K562 (cell line): ENCODE measurements around the gene SULT1A2. TPM values are rescaled to one million over a fixed set of nuclear protein-coding genes. Genes with fewer than 3 reads are reported as not detected.

Experiments
- ATAC-seq: fragments of 200-7000 bp; cut with Tn5 transposase; 3 replicates; pipeline ENCODE4 v1.9.1; 2020; ENCODE audit warnings: moderate library complexity
- BruUV-seq: library from RNA; stranded (reverse); fragments of 400-500 nt; replicated peaks from 2 replicates; lab custom pipeline; 2021; lab: Mats Ljungman, UMichigan
- CTCF ChIA-PET: fragments of 300-600 bp; formaldehyde crosslinking; extraction: SDS; loops from one replicate; lab custom pipeline; 2021; ENCODE audit warnings: low intra/inter-chr PET ratio; lab: Yijun Ruan, JAX
- POLR2A ChIA-PET: fragments of 300-600, 350-650 bp; sonication (Branson Sonifier 250); formaldehyde crosslinking; extraction: SDS; loops from one replicate; lab custom pipeline; 2021; ENCODE audit warnings: antibody characterized with exemption, inconsistent platforms; lab: Yijun Ruan, JAX
- DNase-seq, 4 experiments: peaks; one replicate each; pipeline versions ENCODE4 v3.0.0 to v3.0.0-alpha.2; 2011 to 2018; ENCODE audit warnings: low spot score in 3 of 4, mixed read lengths in 3 of 4; ENCODE audit errors: extremely low read depth in 1 of 4
- FAIRE-seq: peaks from 2 replicates; lab custom pipeline; 2011; peaks lifted over from hg19 to GRCh38; lab: Jason Lieb, UNC
- H2AFZ ChIP-seq: 2 replicates; pipeline ENCODE4 v1.6.0; 2011; ENCODE audit warnings: low read depth, low read length, control low read depth, inconsistent platforms
- H3K27ac ChIP-seq: fragments of 200-600 bp; 3 replicates; pipeline ENCODE4 v1.8.0; 2011; ENCODE audit warnings: low read depth, mild to moderate bottlenecking, control low read depth, inconsistent platforms, low read length, moderate library complexity, mixed read lengths; ENCODE audit errors: extremely low read depth
- H3K27me3 ChIP-seq, 2 experiments: fragments of 300-600 bp in 1 of 2; 2 replicates in 1 of 2; 3 replicates in 1 of 2; pipeline versions ENCODE4 v1.6.0 to v1.8.0; 2011; ENCODE audit warnings: inconsistent platforms in 2 of 2, low read length in 2 of 2, mild to moderate bottlenecking in 1 of 2, mixed read lengths in 1 of 2, moderate library complexity in 1 of 2; ENCODE audit not compliant: control insufficient read depth in 2 of 2, insufficient read depth in 2 of 2
- H3K36me3 ChIP-seq: fragments of 300-600 bp; 3 replicates; pipeline ENCODE4 v1.8.0; 2011; ENCODE audit warnings: mild to moderate bottlenecking, low read length, inconsistent platforms; ENCODE audit not compliant: control insufficient read depth, insufficient read depth
- H3K4me1 ChIP-seq, 2 experiments: fragments of 200-600 bp in 1 of 2; replicated peaks in 1 of 2; 2 replicates in 1 of 2; 3 replicates in 1 of 2; pipeline versions ENCODE4 v1.5.1 to v1.8.0; 2011; ENCODE audit warnings: inconsistent platforms in 2 of 2, low read length in 2 of 2, mild to moderate bottlenecking in 1 of 2, mixed read lengths in 1 of 2, moderate library complexity in 1 of 2; ENCODE audit not compliant: control insufficient read depth in 2 of 2, insufficient read depth in 2 of 2
- H3K4me2 ChIP-seq: 2 replicates; pipeline ENCODE4 v1.6.1; 2011; ENCODE audit warnings: low read length, control low read depth, inconsistent platforms, mixed read lengths; ENCODE audit not compliant: insufficient read depth
- H3K4me3 ChIP-seq: fragments of 200-600 bp; sonication (generic), shearing (Covaris generic); 2 replicates; pipeline ENCODE4 v1.5.1; 2016; ENCODE audit warnings: control low read depth, inconsistent platforms
- H3K79me2 ChIP-seq: fragments of 200-600 bp; 3 replicates; pipeline ENCODE4 v1.8.0; 2011; ENCODE audit warnings: low read length, inconsistent platforms; ENCODE audit not compliant: control insufficient read depth, insufficient read depth
- H3K9ac ChIP-seq, 2 experiments: 2 replicates each; pipeline versions ENCODE4 v1.6.0 to v1.6.1; 2011; ENCODE audit warnings: low read depth in 2 of 2, low read length in 2 of 2, control low read depth in 1 of 2, inconsistent platforms in 1 of 2, mild to moderate bottlenecking in 1 of 2, mixed read lengths in 1 of 2; ENCODE audit not compliant: insufficient read depth in 1 of 2
- H3K9me1 ChIP-seq: one replicate; pipeline ENCODE4 v1.6.0; 2011; ENCODE audit warnings: inconsistent platforms, mild to moderate bottlenecking, low read length, moderate library complexity; ENCODE audit not compliant: control insufficient read depth, insufficient read depth
- H3K9me3 ChIP-seq: replicated peaks from 2 replicates; pipeline ENCODE4 v1.5.1; 2011; ENCODE audit warnings: low read depth, low read length, inconsistent platforms; ENCODE audit not compliant: control insufficient read depth, insufficient read depth
- H4K20me1 ChIP-seq: replicated peaks from 2 replicates; pipeline ENCODE4 v1.6.1; 2011; ENCODE audit warnings: low read length, inconsistent platforms, mixed read lengths; ENCODE audit not compliant: control insufficient read depth, insufficient read depth
- ASH1L ChIP-seq: fragments of 450-650 bp; IDR thresholded peaks from 2 replicates; pipeline ENCODE4 v1.6.1; 2018; ENCODE audit warnings: borderline replicate concordance, mild to moderate bottlenecking, low read depth; ENCODE audit not compliant: partially characterized antibody
- GMEB1 ChIP-seq: fragments of 250-450 bp; sonication (Bioruptor Pico); IDR thresholded peaks from 2 replicates; pipeline ENCODE4 v1.4.0; 2020; ENCODE audit warnings: mild to moderate bottlenecking
- L3MBTL2 ChIP-seq: fragments of 450-650 bp; IDR thresholded peaks from 2 replicates; pipeline ENCODE4 v1.6.1; 2016; ENCODE audit warnings: mild to moderate bottlenecking, moderate library complexity
- NR2C2 ChIP-seq, 2 experiments: fragments of 200-800 bp in 1 of 2; sonication (Bioruptor generic) in 1 of 2; sonication (generic) in 1 of 2; formaldehyde crosslinking in 1 of 2; IDR thresholded peaks; 2 replicates each; pipeline versions ENCODE4 v1.6.1 to v1.8.0; 2016 to 2022; ENCODE audit warnings: mild to moderate bottlenecking in 1 of 2, missing compliant biosample characterization in 1 of 2, missing genetic modification characterization in 1 of 2, missing genetic modification reagents in 1 of 2
- NRF1 ChIP-seq, 2 experiments: fragments of 450-650 bp; IDR thresholded peaks in 1 of 2; conservative IDR thresholded peaks in 1 of 2; 2 replicates each; pipeline ENCODE4 v1.6.1; 2014; ENCODE audit warnings: mild to moderate bottlenecking in 2 of 2
- PYGO2 ChIP-seq: fragments of 450-650 bp; IDR thresholded peaks from 2 replicates; pipeline ENCODE4 v1.6.1; 2016; ENCODE audit warnings: mild to moderate bottlenecking, missing genetic modification characterization, moderate library complexity, missing compliant biosample characterization
- SMARCC2 ChIP-seq: fragments of 450-650 bp; IDR thresholded peaks from 2 replicates; pipeline ENCODE4 v1.6.1; 2017; ENCODE audit warnings: antibody characterized with exemption, moderate library complexity, mild to moderate bottlenecking, low read depth
- SRSF9 ChIP-seq: fragments of 200-400 bp; formaldehyde crosslinking; IDR thresholded peaks from 2 replicates; pipeline ENCODE4 v1.6.1; 2017; ENCODE audit warnings: low read depth, low read length, borderline replicate concordance
- TRIM25 ChIP-seq: fragments of 450-650 bp; IDR thresholded peaks from 2 replicates; pipeline ENCODE4 v1.7.0; 2016; ENCODE audit warnings: borderline replicate concordance
- ZNF395 ChIP-seq: fragments of 200-800 bp; sonication (Bioruptor generic); IDR thresholded peaks from 2 replicates; pipeline ENCODE4 v1.6.1; 2017; ENCODE audit warnings: missing genetic modification characterization, missing compliant biosample characterization
- ZNF449 ChIP-seq: fragments of 250-450 bp; sonication (Bioruptor Pico); IDR thresholded peaks from 2 replicates; pipeline ENCODE4 v1.8.0; 2022; ENCODE audit warnings: moderate library complexity, mild to moderate bottlenecking, inconsistent platforms
- ZNF512 ChIP-seq: IDR thresholded peaks from 2 replicates; pipeline ENCODE4 v1.6.1; 2016; ENCODE audit warnings: missing genetic modification characterization, missing compliant biosample characterization
- ZNF707 ChIP-seq: fragments of 250-450 bp; sonication (Bioruptor Pico); conservative IDR thresholded peaks from 2 replicates; pipeline ENCODE4 v1.8.0; 2022; ENCODE audit warnings: inconsistent platforms, mild to moderate bottlenecking, moderate library complexity
- WGBS: fragments of 100-300 bp; shearing (Covaris generic); methylation state at CpG from one replicate; pipeline ENCODE4 v1.1.6; 2016; ENCODE audit warnings: low coverage, mixed read lengths; ENCODE audit not compliant: insufficient coverage; ENCODE audit errors: missing lambda C conversion rate; 5-methylcytosine and 5-hydroxymethylcytosine counted together
- in situ Hi-C: fragments of 300-500 bp; cut with MboI; formaldehyde crosslinking; loops from 4 replicates; pipeline ENCODE4 v1.15.0; 2018; ENCODE audit warnings: inconsistent platforms, mixed read lengths
- intact Hi-C: fragments of 100-400 bp; cut with micrococcal nuclease; formaldehyde crosslinking; loops from 2 replicates; pipeline ENCODE4 v1.14.2; 2022
- polyA plus RNA-seq, 8 experiments: library from polyadenylated mRNA; depleted of rRNA in 4 of 8; stranded (reverse) in 5 of 8; unstranded in 3 of 8; fragments of >200 nt; fragmentation: Nextera tagmentation in 2 of 8; fragmentation: Illumina TruSeq in 1 of 8; extraction: Ambion mirVana in 2 of 8; extraction: Trizol in 1 of 8; gene quantifications; 2 replicates each; pipeline versions ENCODE4 v1.2.1 to v1.2.3, GENCODE V29; 2011 to 2014; ENCODE audit warnings: inconsistent platforms in 1 of 8, missing spikeins in 1 of 8
- total RNA-seq, 7 experiments: library from RNA; depleted of rRNA in 6 of 7; stranded (reverse); fragments of >200 nt in 6 of 7; fragmentation: Illumina TruSeq in 2 of 7; extraction: Trizol in 2 of 7; gene quantifications; 2 replicates each; pipeline versions ENCODE4 v1.2.1 to v1.2.3, GENCODE V29; 2011 to 2021; ENCODE audit warnings: low replicate concordance in 1 of 7

Gene SULT1A2
- total and polyA plus RNA-seq, 9 of the 15 experiments (the other 6 are each of a cell fraction or from before 2014, with no cell fraction given) = 0.73 to 3.2 (median 1.7) TPM

GRCh38 chr16:28580726-28581315 lies 16.0 kb downstream of the SULT1A2 start:
- in situ Hi-C loops (no loop called here), intact Hi-C loops (no loop called here)
- no peak overlapping the region for H3K4me2 ChIP-seq
- H3K27me3 ChIP-seq = no peaks in the 10 kb centered on the region
- no peak overlapping the region for H3K4me3 ChIP-seq
- H2AFZ ChIP-seq = no peak overlapping the region
- H4K20me1 ChIP-seq = no peaks in the 10 kb centered on the region
- H3K9ac ChIP-seq = no peak overlapping the region
- ChIA-PET POLR2A (interaction anchor here (0.9 kb wide), 1 partner anchor 9 kb away, joined by 4 read pairs; no protein-coding TSS in a partner anchor), CTCF (no interaction called here)
- ATAC-seq (no peak), DNase-seq (no peak), FAIRE-seq (no peak)
- BruUV-seq = no TSS peak
- H3K79me2 ChIP-seq = no peaks in the 10 kb centered on the region
- no peaks in the 10 kb centered on the region for H3K4me1 ChIP-seq
- no peaks in the 10 kb centered on the region for H3K9me1 ChIP-seq
- H3K27ac ChIP-seq = no peak overlapping the region
- WGBS = 89% methylated on average over 13 of the region's 15 CpGs
- no peaks in the 10 kb centered on the region for H3K9me3 ChIP-seq
- H3K36me3 ChIP-seq = peaks cover 24% of the 10 kb centered on the region; the same call in 2 of the 3 replicates
- TF ChIP-seq NRF1 (conservative IDR thresholded peaks at IDR 0.05 in 1 of 2, IDR thresholded peaks at IDR 0.05 in 1 of 2) (no peak), NR2C2 (CRISPR knock-in tag; IDR thresholded peaks at IDR 0.05) (no peak), NR2C2 (tag; IDR thresholded peaks at IDR 0.05) (no peak), ZNF512 (tag) (no peak), ZNF449 (CRISPR knock-in tag) (no peak), L3MBTL2 (no peak), ASH1L (no peak), ZNF707 (CRISPR knock-in tag) (no peak), GMEB1 (CRISPR knock-in tag) (no peak), PYGO2 (tag) (no peak), TRIM25 (no peak), SRSF9 (no peak), SMARCC2 (no peak), ZNF395 (no peak)
